ENCODE data around the gene SIRPB2. TPM values are rescaled to one million over a fixed set of nuclear protein-coding genes. Genes with fewer than 3 reads are reported as not detected.

The SIRPB2 gene
- total and polyA plus RNA-seq, 10 of the 15 experiments (the other 5 are each of a cell fraction or from before 2014, with no cell fraction given): not detected

- intact Hi-C loops (cut with micrococcal nuclease; ENCODE audit: unreplicated experiment): no loop called here
- no TSS peak for BruUV-seq (replicated peaks)
- SMC1A ChIA-PET (ENCODE audit: uncharacterized antibody, unreplicated experiment): interaction anchor here (2.0 kb wide), 1 partner anchor 14 kb away, joined by 5 read pairs; no protein-coding TSS in a partner anchor
Measured at GRCh38 chr20:1489764-1490436, 1.3 kb downstream of the SIRPB2 start.

More at GRCh38 chr20:1489764-1490436, 1.3 kb downstream of the SIRPB2 start:
- DNase-seq (ENCODE audit: low read depth, low spot score) (no peak), ATAC-seq (no peak), FAIRE-seq (no peak)
- no peaks in the 10 kb centered on the region for H3K36me3 ChIP-seq (ENCODE audit: control insufficient read depth in 2 of 2, insufficient read depth in 2 of 2, low read length in 1 of 2)
- H3K79me2 ChIP-seq (ENCODE audit: control insufficient read depth, insufficient read depth, low read length): no peaks in the 10 kb centered on the region
- H3K9ac ChIP-seq (ENCODE audit: control insufficient read depth, insufficient read depth, low read length): no peak overlapping the region
- ChIA-PET CTCF (interaction anchor here (1.1 to 4.2 kb wide), 2 partner anchors 14 to 251 kb away, joined by 3 to 28 read pairs; no protein-coding TSS in a partner anchor), RAD21 (ENCODE audit: unreplicated experiment) (interaction anchor here (1.0 to 1.4 kb wide), 2 partner anchors 14 to 20 kb away, joined by 3 to 5 read pairs; no protein-coding TSS in a partner anchor), POLR2A (no interaction called here)
- in situ Hi-C loops (cut with MboI): no loop called here
- TF ChIP-seq BCL11A (IDR thresholded peaks at IDR 0.05; ENCODE audit: low read depth, low read length) (no peak), POU2F2 (IDR thresholded peaks at IDR 0.05; ENCODE audit: borderline replicate concordance, low read depth, low read length) (no peak), NR2C2 (IDR thresholded peaks at IDR 0.05; ENCODE audit: borderline replicate concordance, control insufficient read depth, insufficient read length, low read depth) (no peak), IKZF2 (IDR thresholded peaks at IDR 0.05) (no peak), HDGF (IDR thresholded peaks at IDR 0.05) (no peak), CBX5 (IDR thresholded peaks at IDR 0.05; ENCODE audit: low read depth) (no peak), MYC (IDR thresholded peaks at IDR 0.05; ENCODE audit: insufficient read depth, insufficient read length, insufficient replicate concordance, low read length, severe bottlenecking) (no peak), EZH2 (IDR thresholded peaks at IDR 0.05; ENCODE audit: borderline replicate concordance, control insufficient read depth, low read depth, low read length) (no peak), ZBED1 (IDR thresholded peaks at IDR 0.05; ENCODE audit: borderline replicate concordance) (no peak), CBX3 (IDR thresholded peaks at IDR 0.05; ENCODE audit: borderline replicate concordance, low read depth) (no peak), DPF2 (IDR thresholded peaks at IDR 0.05) (no peak), MTA3 (IDR thresholded peaks at IDR 0.05; ENCODE audit: borderline replicate concordance, low read length) (no peak), NBN (IDR thresholded peaks at IDR 0.05) (no peak), ESRRA (IDR thresholded peaks at IDR 0.05; ENCODE audit: low read length) (no peak), PML (IDR thresholded peaks at IDR 0.05; ENCODE audit: low read length) (no peak)
- TF ChIP-seq, protein P1, sequence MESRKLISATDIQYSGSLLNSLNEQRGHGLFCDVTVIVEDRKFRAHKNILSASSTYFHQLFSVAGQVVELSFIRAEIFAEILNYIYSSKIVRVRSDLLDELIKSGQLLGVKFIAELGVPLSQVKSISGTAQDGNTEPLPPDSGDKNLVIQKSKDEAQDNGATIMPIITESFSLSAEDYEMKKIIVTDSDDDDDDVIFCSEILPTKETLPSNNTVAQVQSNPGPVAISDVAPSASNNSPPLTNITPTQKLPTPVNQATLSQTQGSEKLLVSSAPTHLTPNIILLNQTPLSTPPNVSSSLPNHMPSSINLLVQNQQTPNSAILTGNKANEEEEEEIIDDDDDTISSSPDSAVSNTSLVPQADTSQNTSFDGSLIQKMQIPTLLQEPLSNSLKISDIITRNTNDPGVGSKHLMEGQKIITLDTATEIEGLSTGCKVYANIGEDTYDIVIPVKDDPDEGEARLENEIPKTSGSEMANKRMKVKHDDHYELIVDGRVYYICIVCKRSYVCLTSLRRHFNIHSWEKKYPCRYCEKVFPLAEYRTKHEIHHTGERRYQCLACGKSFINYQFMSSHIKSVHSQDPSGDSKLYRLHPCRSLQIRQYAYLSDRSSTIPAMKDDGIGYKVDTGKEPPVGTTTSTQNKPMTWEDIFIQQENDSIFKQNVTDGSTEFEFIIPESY (IDR thresholded peaks at IDR 0.05): no peak
- H3K27me3 ChIP-seq (replicated peaks in 1 of 2; ENCODE audit: control insufficient read depth in 2 of 2, insufficient read depth in 2 of 2, low read length in 1 of 2): peaks cover 0 to 2% of the 10 kb centered on the region in 2 experiments; a peak in 1 of 4 replicates
- no peak overlapping the region for H2AFZ ChIP-seq (ENCODE audit: control insufficient read depth, low read depth, low read length)
- H3K27ac ChIP-seq (ENCODE audit: control insufficient read depth, insufficient read depth): no peak overlapping the region
- H3K9me3 ChIP-seq (replicated peaks; ENCODE audit: control insufficient read depth, insufficient read depth, low read length): no peaks in the 10 kb centered on the region; the same call in 2 of the 3 replicates
- H3K4me1 ChIP-seq (ENCODE audit: control insufficient read depth, insufficient read depth, low read length): no peaks in the 10 kb centered on the region; the same call in 1 of the 2 replicates
- H4K20me1 ChIP-seq (ENCODE audit: control insufficient read depth, insufficient read depth): no peaks in the 10 kb centered on the region
- WGBS (ENCODE audit: insufficient coverage, insufficient replicate concordance, low lambda C conversion rate, missing lambda C conversion rate): 21% methylated on average over 6 of the region's 6 CpGs
- H3K4me3 ChIP-seq: no peak overlapping the region
- H3K4me2 ChIP-seq (ENCODE audit: control insufficient read depth, insufficient read depth): no peak overlapping the region

Measured in GM12878 (cell line).